Calu3 (cell line): ENCODE results near the gene CBR1. TPM values are rescaled to one million over a fixed set of nuclear protein-coding genes. Genes with fewer than 3 reads are reported as not detected.
"Not testable (repeated sequence)": the region's sequence is repeated elsewhere in the genome, so short reads cannot be mapped to it uniquely, and the experiment has no call there.

Experiments
- BruUV-seq: library from RNA; stranded (reverse); fragments of 400-500 nt; replicated peaks from 2 replicates; lab custom pipeline; 2021; lab: Mats Ljungman, UMichigan
- CTCF ChIA-PET: fragments of 300-600 bp; sonication (Branson Sonifier 250); formaldehyde crosslinking; loops from one replicate; lab custom pipeline; 2022; ENCODE audit warnings: antibody characterized with exemption; lab: Charles Lee
- DNase-seq: peaks from one replicate; pipeline ENCODE4 v3.0.0; 2022
- H3K27ac Mint-ChIP-seq: one replicate; pipeline ENCODE4 v1.8.0; 2022; ENCODE audit warnings: mixed read lengths; ENCODE audit not compliant: unreplicated experiment
- H3K27me3 Mint-ChIP-seq: one replicate; pipeline ENCODE4 v1.8.0; 2022; ENCODE audit warnings: mixed read lengths; ENCODE audit not compliant: unreplicated experiment
- H3K36me3 Mint-ChIP-seq: one replicate; pipeline ENCODE4 v1.8.0; 2022; ENCODE audit warnings: mild to moderate bottlenecking, moderate library complexity, mixed read lengths; ENCODE audit not compliant: insufficient read depth, unreplicated experiment
- H3K4me1 Mint-ChIP-seq: one replicate; pipeline ENCODE4 v1.8.0; 2022; ENCODE audit warnings: mild to moderate bottlenecking, low read depth, mixed read lengths; ENCODE audit not compliant: unreplicated experiment
- H3K4me3 Mint-ChIP-seq: one replicate; pipeline ENCODE4 v1.8.0; 2022; ENCODE audit warnings: mild to moderate bottlenecking, low read depth, moderate library complexity, mixed read lengths; ENCODE audit not compliant: unreplicated experiment
- H3K9me3 Mint-ChIP-seq: one replicate; pipeline ENCODE4 v1.8.0; 2022; ENCODE audit warnings: low read depth, mixed read lengths; ENCODE audit not compliant: unreplicated experiment
- intact Hi-C: fragments of 100-400 bp; cut with micrococcal nuclease; formaldehyde crosslinking; loops from one replicate; pipeline ENCODE4 v1.10.0; 2022; ENCODE audit not compliant: unreplicated experiment
- total RNA-seq: library from RNA; stranded (reverse); gene quantifications from 2 replicates; pipeline ENCODE4 v1.2.3, GENCODE V29; 2022
- TF ChIP-seq, protein P1 (sequence below): fragments of 200-600 bp; IDR thresholded peaks from one replicate; pipeline ENCODE4 v1.8.0; 2022; ENCODE audit warnings: antibody characterized with exemption; ENCODE audit not compliant: unreplicated experiment

Gene CBR1
- total RNA-seq, 1 experiment from 2014 or later = 57.8 TPM

GRCh38 chr21:36072453-36073162 lies 2.8 kb downstream of the CBR1 start:
- H3K9me3 Mint-ChIP-seq = peaks cover 3% of the 10 kb centered on the region
- intact Hi-C loops = no loop called here
- H3K4me1 Mint-ChIP-seq = peaks cover 21% of the 10 kb centered on the region
- no peak overlapping the region for H3K27ac Mint-ChIP-seq
- TF ChIP-seq, protein P1, sequence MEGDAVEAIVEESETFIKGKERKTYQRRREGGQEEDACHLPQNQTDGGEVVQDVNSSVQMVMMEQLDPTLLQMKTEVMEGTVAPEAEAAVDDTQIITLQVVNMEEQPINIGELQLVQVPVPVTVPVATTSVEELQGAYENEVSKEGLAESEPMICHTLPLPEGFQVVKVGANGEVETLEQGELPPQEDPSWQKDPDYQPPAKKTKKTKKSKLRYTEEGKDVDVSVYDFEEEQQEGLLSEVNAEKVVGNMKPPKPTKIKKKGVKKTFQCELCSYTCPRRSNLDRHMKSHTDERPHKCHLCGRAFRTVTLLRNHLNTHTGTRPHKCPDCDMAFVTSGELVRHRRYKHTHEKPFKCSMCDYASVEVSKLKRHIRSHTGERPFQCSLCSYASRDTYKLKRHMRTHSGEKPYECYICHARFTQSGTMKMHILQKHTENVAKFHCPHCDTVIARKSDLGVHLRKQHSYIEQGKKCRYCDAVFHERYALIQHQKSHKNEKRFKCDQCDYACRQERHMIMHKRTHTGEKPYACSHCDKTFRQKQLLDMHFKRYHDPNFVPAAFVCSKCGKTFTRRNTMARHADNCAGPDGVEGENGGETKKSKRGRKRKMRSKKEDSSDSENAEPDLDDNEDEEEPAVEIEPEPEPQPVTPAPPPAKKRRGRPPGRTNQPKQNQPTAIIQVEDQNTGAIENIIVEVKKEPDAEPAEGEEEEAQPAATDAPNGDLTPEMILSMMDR = no peak
- no peaks in the 10 kb centered on the region for H3K27me3 Mint-ChIP-seq
- H3K4me3 Mint-ChIP-seq = no peak overlapping the region
- CTCF ChIA-PET = no interaction called here
- no TSS peak for BruUV-seq
- DNase-seq = no peak
- H3K36me3 Mint-ChIP-seq = peaks cover 23% of the 10 kb centered on the region

GRCh38 chr21:36073181-36073580 lies 3.4 kb downstream of the CBR1 start:
- Mint-ChIP-seq H3K27ac (no peak overlapping the region), H3K36me3 (peaks cover 23% of the 10 kb centered on the region), H3K4me1 (peaks cover 21% of the 10 kb centered on the region), H3K4me3 (no peak overlapping the region), H3K27me3 (no peaks in the 10 kb centered on the region), H3K9me3 (peaks cover 3% of the 10 kb centered on the region)
- CTCF ChIA-PET = no interaction called here
- intact Hi-C loops = no loop called here
- TF ChIP-seq, protein P1 = no peak
- no peak for DNase-seq
- no TSS peak for BruUV-seq

DNA sequence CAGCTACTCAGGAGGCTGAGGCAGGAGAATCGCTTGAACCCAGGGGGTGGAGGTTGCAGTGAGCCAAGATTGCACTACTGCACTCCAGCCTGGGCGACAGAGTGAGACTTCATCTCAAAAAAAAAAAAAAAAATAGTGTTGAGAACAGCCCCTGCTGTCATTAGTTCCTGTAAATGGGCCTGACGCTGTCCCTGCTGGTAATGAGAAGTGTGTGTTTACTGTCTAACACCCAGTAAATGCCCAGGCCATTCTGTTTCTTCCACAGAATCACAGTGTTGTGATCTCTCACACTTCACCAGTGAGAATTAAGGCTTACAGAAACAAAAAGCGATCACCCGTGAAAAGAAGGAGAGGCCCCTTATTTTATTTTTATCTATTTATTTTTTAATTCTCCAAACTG lies 4.1 kb downstream of the CBR1 start:
- H3K4me3 Mint-ChIP-seq, DNase-seq, H3K27ac Mint-ChIP-seq, CTCF ChIA-PET, H3K9me3 Mint-ChIP-seq, intact Hi-C loops, BruUV-seq, H3K27me3 Mint-ChIP-seq: not testable (repeated sequence)
- peaks cover 23% of the 10 kb centered on the region for H3K36me3 Mint-ChIP-seq
- peaks cover 21% of the 10 kb centered on the region for H3K4me1 Mint-ChIP-seq

DNA sequence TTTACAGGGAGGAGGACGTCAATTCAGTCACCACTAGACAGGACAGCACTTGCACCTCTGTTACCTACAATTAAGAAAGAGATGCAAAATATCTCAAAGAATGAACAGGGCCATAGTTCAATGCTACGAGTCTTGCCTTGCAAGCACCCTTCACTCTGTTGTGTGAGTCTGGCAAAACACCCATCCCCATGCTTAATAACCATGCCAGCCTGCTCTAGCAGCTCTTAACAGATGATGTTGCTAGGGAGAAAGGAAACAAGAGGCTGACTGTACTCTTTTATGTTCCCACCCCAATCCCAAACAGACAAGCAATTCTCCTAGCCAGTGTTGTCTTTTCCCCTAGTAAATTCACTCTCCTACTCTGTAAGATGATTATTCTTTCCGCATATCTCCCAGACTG lies 5.3 kb downstream of the CBR1 start:
- Mint-ChIP-seq H3K4me1 (peaks cover 21% of the 10 kb centered on the region), H3K36me3 (peaks cover 18% of the 10 kb centered on the region), H3K9me3 (peaks cover 2% of the 10 kb centered on the region), H3K27ac (no peak overlapping the region), H3K4me3 (no peak overlapping the region), H3K27me3 (no peaks in the 10 kb centered on the region)
- no TSS peak for BruUV-seq
- CTCF ChIA-PET = no interaction called here
- no peak for DNase-seq
- intact Hi-C loops = no loop called here
- TF ChIP-seq, protein P1 = no peak

- TF ChIP-seq, protein P1 = no peak
- Mint-ChIP-seq H3K4me3 (no peak overlapping the region), H3K9me3 (peaks cover 2% of the 10 kb centered on the region), H3K27me3 (no peaks in the 10 kb centered on the region), H3K4me1 (peaks cover 15% of the 10 kb centered on the region), H3K36me3 (peaks cover 12% of the 10 kb centered on the region), H3K27ac (no peak overlapping the region)
- DNase-seq = no peak
- CTCF ChIA-PET = no interaction called here
- intact Hi-C loops = no loop called here
- BruUV-seq = no TSS peak
Observed at GRCh38 chr21:36075953-36076352, 6.1 kb downstream of the CBR1 start.
